Esophagus squamous epithelium (tissue), 5 donors: Measurements from ENCODE around the gene ABCG5. TPM values are rescaled to one million over a fixed set of nuclear protein-coding genes. Genes with fewer than 3 reads are reported as not detected.

Experiments used
- DNase-seq: peaks from one replicate; lab custom pipeline; 2025; lab: John Stamatoyannopoulos, UW
- H3K27ac ChIP-seq, 4 donors: fragments of 200-600 bp; sonication (generic); one replicate each; pipeline ENCODE4 v1.5.1; 2016 to 2019; ENCODE audit warnings: mild to moderate bottlenecking in 1 of 4
- H3K27me3 ChIP-seq, 4 donors: fragments of 200-600 bp; sonication (generic); 1 replicate in 3 of 4; 2 replicates in 1 of 4; pipeline versions ENCODE4 v1.5.1 to v1.6.0; 2017 to 2021; ENCODE audit warnings: antibody characterized with exemption in 1 of 4
- H3K36me3 ChIP-seq, 3 donors: fragments of 200-600 bp; sonication (generic); one replicate each; pipeline ENCODE4 v1.5.1; 2016 to 2019
- H3K4me1 ChIP-seq, 3 donors: fragments of 200-600 bp; sonication (generic); one replicate each; pipeline ENCODE4 v1.5.1; 2017 to 2019
- H3K4me3 ChIP-seq, 4 donors: fragments of 200-600 bp; sonication (generic); 1 replicate in 3 of 4; 2 replicates in 1 of 4; pipeline ENCODE4 v1.5.1; 2016 to 2019; ENCODE audit warnings: mild to moderate bottlenecking in 2 of 4, moderate library complexity in 1 of 4
- H3K9me3 ChIP-seq, 3 donors: fragments of 200-600 bp; sonication (generic); one replicate each; pipeline ENCODE4 v1.5.1; 2016 to 2019
- POLR2A ChIP-seq, 4 donors: fragments of 450-650 bp; IDR thresholded peaks; one replicate each; pipeline ENCODE4 v1.6.1; 2017; ENCODE audit warnings: antibody characterized with exemption in 4 of 4, mild to moderate bottlenecking in 4 of 4, moderate library complexity in 3 of 4
- whole genome bisulfite sequencing, 2 donors: methylation state at CpG; one replicate each; pipeline ENCODE4 v1.1.5; 2018; 5-methylcytosine and 5-hydroxymethylcytosine counted together
- intact Hi-C: fragments of 100-400 bp; cut with DNase I; formaldehyde crosslinking; loops from one replicate; pipeline ENCODE4 v1.15.0; 2022
- total RNA-seq, 4 donors: library from RNA; depleted of rRNA; stranded (reverse); fragments of >200 nt; gene quantifications; one replicate each; pipeline ENCODE4 v1.1.0, GENCODE V29; 2016
- TF ChIP-seq, protein P1 (sequence below), 6 experiments: fragments of 450-650 bp in 4 of 6; fragments of 200-600 bp in 2 of 6; sonication (generic) in 2 of 6; IDR thresholded peaks; one replicate each; pipeline ENCODE4 v1.5.1; 2016 to 2019; ENCODE audit warnings: antibody characterized with exemption in 6 of 6, mild to moderate bottlenecking in 4 of 6, moderate library complexity in 4 of 6
- donor health status: DM: yes; HTN: yes; CAD: no.

ABCG5 gene
- total RNA-seq, 4 donors from 2014 or later = not detected

DNA sequence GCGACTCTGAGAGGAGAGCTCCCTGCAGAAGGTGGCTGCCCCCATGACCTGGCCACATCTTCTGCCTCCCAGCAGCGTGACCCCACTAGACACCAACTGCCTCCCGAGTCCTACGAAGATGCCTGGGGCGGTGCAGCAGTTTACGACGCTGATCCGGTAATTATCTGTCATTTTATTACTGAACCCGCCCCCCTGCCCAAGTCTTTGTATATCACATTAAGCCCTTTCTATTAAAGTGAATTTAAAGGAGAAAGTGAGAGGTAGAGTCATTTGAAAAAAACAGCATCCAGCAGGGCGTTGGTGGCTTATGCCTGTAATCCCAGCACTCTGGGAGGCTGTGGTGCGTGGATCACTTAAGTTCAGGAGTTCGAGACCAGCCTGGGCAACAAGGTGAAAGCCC is 33.5 kb upstream of the ABCG5 start:
- H3K9me3 ChIP-seq = no peaks in the 10 kb centered on the region
- intact Hi-C loops = no loop called here
- H3K4me3 ChIP-seq = no peak overlapping the region
- H3K27me3 ChIP-seq = peaks cover 0 to 81% (median 0%) of the 10 kb centered on the region in 4 donors
- no peaks in the 10 kb centered on the region for H3K4me1 ChIP-seq
- H3K36me3 ChIP-seq = no peaks in the 10 kb centered on the region
- TF ChIP-seq, protein P1, sequence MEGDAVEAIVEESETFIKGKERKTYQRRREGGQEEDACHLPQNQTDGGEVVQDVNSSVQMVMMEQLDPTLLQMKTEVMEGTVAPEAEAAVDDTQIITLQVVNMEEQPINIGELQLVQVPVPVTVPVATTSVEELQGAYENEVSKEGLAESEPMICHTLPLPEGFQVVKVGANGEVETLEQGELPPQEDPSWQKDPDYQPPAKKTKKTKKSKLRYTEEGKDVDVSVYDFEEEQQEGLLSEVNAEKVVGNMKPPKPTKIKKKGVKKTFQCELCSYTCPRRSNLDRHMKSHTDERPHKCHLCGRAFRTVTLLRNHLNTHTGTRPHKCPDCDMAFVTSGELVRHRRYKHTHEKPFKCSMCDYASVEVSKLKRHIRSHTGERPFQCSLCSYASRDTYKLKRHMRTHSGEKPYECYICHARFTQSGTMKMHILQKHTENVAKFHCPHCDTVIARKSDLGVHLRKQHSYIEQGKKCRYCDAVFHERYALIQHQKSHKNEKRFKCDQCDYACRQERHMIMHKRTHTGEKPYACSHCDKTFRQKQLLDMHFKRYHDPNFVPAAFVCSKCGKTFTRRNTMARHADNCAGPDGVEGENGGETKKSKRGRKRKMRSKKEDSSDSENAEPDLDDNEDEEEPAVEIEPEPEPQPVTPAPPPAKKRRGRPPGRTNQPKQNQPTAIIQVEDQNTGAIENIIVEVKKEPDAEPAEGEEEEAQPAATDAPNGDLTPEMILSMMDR (IDR thresholded peaks at IDR 0.05) = no peak
- no peak for TF ChIP-seq POLR2A (IDR thresholded peaks at IDR 0.05)
- DNase-seq = no peak
- H3K27ac ChIP-seq = no peak overlapping the region
- 76 to 80% methylated on average over 12 of the region's 12 CpGs for WGBS, 2 donors

DNA sequence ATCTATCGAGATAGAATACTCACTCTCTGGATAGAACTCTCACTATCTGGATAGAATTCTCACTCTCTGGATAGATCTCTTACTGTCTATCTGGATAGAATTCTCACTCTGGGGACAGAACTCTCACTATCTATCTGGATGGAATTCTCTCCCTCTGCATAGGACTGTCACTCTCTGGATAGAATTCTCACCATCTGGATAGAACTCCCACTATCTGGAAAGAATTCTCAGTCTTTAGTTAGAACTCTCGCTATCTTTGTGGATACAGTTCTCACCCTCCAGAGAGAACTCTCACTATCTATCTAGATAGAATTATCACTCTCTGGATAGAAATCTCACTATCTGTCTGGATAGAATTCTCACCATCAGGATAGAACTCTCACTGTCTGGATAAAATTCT is 16.7 kb upstream of the ABCG5 start:
- 86 to 91% methylated on average over 2 of the region's 2 CpGs for WGBS, 2 donors
- TF ChIP-seq POLR2A (IDR thresholded peaks at IDR 0.05) = no peak
- TF ChIP-seq, protein P1 (IDR thresholded peaks at IDR 0.05) = no peak
- Histone ChIP-seq H3K4me1 (no peaks in the 10 kb centered on the region), H3K27me3 (peaks cover 0 to 92% (median 0%) of the 10 kb centered on the region in 4 donors), H3K27ac (no peak overlapping the region), H3K36me3 (no peaks in the 10 kb centered on the region), H3K4me3 (no peak overlapping the region), H3K9me3 (no peaks in the 10 kb centered on the region)
- intact Hi-C loops = no loop called here
- DNase-seq = no peak

DNA sequence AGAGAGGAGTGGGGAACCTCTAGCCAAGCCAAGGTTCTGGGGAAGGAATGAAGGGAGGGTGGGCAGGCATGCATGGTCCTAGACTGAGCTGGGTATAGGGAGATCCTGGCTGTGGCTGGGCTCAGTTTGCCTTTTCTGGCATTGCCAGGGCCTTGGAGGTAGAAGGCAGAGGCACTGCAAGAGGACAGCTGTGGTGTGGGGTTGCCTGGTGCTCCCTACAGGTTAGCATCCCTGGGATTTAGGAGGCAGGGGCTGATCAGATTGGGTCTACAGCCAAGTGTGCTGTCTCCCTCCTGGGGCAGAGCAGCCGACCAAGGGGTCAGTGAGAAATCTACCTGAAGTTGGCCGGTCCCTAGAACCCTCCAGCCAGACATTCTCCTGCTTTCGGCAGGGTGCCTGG is 16.0 kb upstream of the ABCG5 start:
- TF ChIP-seq, protein P1 (IDR thresholded peaks at IDR 0.05) = no peak
- no peak for TF ChIP-seq POLR2A (IDR thresholded peaks at IDR 0.05)
- DNase-seq = no peak
- no peak overlapping the region for H3K27ac ChIP-seq
- H3K27me3 ChIP-seq = peaks cover 0 to 88% (median 0%) of the 10 kb centered on the region in 4 donors
- no peaks in the 10 kb centered on the region for H3K4me1 ChIP-seq
- H3K4me3 ChIP-seq = no peak overlapping the region
- intact Hi-C loops = no loop called here
- H3K9me3 ChIP-seq = no peaks in the 10 kb centered on the region
- no peaks in the 10 kb centered on the region for H3K36me3 ChIP-seq
- 80 to 84% methylated on average over 3 of the region's 3 CpGs for WGBS, 2 donors

DNA sequence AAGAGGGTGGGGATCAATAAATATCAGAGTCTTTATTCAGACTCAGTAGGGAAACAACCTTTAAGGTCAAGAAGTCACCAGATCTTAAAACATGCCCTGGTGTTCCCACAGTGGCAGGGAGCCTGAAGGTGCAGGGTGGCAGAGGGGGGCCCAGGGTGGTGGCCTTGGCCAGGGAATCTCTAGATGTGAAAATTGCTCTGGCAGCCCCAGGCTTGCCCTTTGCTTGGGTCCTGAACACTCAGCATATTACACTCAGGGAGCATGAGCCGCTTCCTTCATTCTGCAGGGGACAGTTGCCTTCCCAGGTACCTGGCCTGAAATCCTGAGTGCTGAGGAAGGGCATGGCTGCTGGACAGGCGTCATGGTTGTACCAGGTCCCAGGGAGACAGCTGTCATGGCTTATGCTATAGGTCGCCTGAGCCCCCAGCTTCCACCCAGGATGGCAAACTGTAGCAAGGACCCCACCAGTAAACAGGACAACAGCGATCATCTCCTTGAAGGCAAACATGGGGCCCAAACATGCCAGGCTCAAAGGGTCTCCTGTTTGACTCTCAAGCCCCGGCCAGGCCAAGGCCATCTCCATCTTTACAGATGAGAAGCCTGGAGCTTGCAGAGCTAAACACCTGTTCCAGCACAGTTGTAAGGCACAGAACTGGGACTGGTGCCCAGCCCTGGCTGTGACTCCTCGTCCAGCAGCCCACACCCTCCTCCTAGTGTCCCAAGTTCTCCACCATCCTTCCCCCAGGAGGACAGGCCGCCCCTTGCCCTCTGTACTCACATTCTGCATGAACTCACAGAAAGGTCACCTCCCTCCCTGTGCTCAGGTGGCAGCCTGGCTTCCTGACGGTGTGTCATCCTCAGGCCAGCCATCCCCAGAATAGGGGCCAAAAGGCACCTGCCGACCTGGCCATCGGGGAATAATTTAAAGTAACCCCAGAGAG is 14.8 kb upstream of the ABCG5 start:
- peaks cover 0 to 76% (median 0%) of the 10 kb centered on the region in 4 donors for H3K27me3 ChIP-seq
- DNase-seq = no peak
- 68% methylated on average over 6 of the region's 10 CpGs; no CpG with 5 or more reads in 1 of the 2 donors for WGBS, 2 donors

More for the DNA sequence above, 14.8 kb upstream of the ABCG5 start:
- no peaks in the 10 kb centered on the region for H3K36me3 ChIP-seq
- H3K4me3 ChIP-seq = no peak overlapping the region
- intact Hi-C loops = no loop called here
- H3K27ac ChIP-seq = no peak overlapping the region
- H3K4me1 ChIP-seq = no peaks in the 10 kb centered on the region
- TF ChIP-seq, protein P1 (IDR thresholded peaks at IDR 0.05) = no peak
- TF ChIP-seq POLR2A (IDR thresholded peaks at IDR 0.05) = no peak
- no peaks in the 10 kb centered on the region for H3K9me3 ChIP-seq
